ENCODE measurements around the gene CDHR3. TPM values are rescaled to one million over a fixed set of nuclear protein-coding genes. Genes with fewer than 3 reads are reported as not detected.
"Not testable (repeated sequence)": the region's sequence is repeated elsewhere in the genome, so short reads cannot be mapped to it uniquely, and the experiment has no call there.

The CDHR3 gene
- total RNA-seq, 1 donor: 14.0 TPM

- no peak overlapping the region for H3K4me3 ChIP-seq (ENCODE audit: low read depth, low read length)
- TF ChIP-seq, protein P1, sequence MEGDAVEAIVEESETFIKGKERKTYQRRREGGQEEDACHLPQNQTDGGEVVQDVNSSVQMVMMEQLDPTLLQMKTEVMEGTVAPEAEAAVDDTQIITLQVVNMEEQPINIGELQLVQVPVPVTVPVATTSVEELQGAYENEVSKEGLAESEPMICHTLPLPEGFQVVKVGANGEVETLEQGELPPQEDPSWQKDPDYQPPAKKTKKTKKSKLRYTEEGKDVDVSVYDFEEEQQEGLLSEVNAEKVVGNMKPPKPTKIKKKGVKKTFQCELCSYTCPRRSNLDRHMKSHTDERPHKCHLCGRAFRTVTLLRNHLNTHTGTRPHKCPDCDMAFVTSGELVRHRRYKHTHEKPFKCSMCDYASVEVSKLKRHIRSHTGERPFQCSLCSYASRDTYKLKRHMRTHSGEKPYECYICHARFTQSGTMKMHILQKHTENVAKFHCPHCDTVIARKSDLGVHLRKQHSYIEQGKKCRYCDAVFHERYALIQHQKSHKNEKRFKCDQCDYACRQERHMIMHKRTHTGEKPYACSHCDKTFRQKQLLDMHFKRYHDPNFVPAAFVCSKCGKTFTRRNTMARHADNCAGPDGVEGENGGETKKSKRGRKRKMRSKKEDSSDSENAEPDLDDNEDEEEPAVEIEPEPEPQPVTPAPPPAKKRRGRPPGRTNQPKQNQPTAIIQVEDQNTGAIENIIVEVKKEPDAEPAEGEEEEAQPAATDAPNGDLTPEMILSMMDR (IDR thresholded peaks at IDR 0.05; ENCODE audit: insufficient read depth, low read length): no peak
- no peak for DNase-seq (ENCODE audit: low read depth)
Observed at GRCh38 chr7:105976868-105977267, 13.8 kb downstream of the CDHR3 start.

DNA sequence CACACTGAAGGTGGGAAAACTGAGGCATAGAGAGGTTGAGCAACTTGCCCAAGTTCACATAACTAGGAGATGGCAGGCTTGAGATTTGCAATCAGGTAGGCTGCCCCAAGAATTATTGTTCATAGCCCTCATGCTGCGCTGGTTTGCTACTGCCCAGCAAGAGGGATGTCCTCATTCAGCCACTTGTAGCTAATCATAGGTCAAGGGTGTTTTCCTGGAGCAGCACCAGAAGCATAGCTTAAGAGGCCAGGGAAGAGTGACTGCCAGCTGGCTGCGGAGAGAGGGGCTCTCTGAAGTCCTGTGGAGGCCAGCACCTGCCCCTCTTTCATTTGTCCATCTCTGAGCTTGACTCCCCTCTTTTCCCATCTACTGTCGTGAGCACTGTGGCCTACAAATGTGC lies 15.0 kb downstream of the CDHR3 start:
- DNase-seq (ENCODE audit: low read depth): no peak
- TF ChIP-seq, protein P1 (IDR thresholded peaks at IDR 0.05; ENCODE audit: insufficient read depth, low read length): no peak

DNA sequence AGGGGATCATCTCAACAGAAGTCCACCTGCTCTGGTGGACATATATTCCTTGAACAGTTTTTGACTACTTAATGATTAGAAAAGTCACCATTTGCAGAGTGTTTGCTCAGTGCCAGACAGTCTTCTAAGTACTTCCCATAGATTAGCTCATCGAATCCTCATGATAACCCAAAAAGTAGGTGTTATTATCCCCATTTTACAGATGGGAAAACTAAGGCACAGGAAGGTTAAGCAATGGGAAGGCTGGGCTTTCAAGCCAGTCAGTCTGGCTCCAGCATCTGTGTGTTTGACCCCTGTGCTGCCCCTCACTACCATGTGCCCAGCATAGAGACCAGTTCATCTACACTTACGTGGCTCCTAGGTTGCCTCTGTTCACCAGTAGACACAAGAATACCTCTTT lies 15.9 kb downstream of the CDHR3 start:
- DNase-seq (ENCODE audit: low read depth): no peak
- TF ChIP-seq, protein P1 (IDR thresholded peaks at IDR 0.05; ENCODE audit: insufficient read depth, low read length): no peak
- H3K4me3 ChIP-seq (ENCODE audit: low read depth, low read length): no peak overlapping the region

More for the DNA sequence above, 15.0 kb downstream of the CDHR3 start:
- no peak overlapping the region for H3K4me3 ChIP-seq (ENCODE audit: low read depth, low read length)

- TF ChIP-seq, protein P1 (IDR thresholded peaks at IDR 0.05; ENCODE audit: insufficient read depth, low read length): no peak
- no peak for DNase-seq (ENCODE audit: low read depth)
- H3K4me3 ChIP-seq (ENCODE audit: low read depth, low read length): no peak overlapping the region
Observed at GRCh38 chr7:105979405-105979804, 16.3 kb downstream of the CDHR3 start.

DNA sequence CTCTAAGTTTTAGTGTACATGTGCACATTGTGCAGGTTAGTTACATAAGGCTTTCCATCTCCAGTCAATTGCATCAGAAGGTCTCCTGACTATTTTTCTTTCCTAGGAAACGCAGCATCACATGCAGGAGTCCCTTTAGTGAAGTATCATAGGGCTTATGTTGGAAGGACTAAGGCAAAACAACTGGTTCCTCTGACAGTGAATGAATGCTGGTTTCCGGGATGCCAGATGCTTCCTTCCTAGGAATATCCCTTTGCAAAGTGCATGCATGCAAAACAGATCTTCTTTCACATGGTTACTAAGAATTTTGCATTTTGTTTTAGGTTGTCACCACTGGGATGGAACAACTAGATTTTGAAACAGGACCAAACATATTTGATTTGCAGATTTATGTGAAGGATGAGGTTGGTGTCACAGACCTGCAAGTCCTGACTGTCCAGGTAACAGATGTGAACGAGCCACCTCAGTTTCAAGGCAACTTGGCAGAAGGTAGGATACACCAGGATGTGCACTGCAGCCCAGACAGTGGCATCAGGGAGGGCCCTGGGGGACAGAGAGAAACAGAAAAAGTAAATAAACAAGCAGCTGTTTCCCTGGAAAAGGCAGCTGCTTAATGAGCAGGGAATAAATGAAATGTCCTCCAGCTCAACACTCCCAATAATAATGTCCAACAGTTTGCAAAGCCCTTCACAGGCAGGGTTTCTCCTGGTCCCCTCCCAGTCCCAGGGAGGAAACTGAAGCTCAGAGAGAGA lies 17.8 kb downstream of the CDHR3 start:
- H3K4me3 ChIP-seq (ENCODE audit: low read depth, low read length): no peak overlapping the region
- DNase-seq (ENCODE audit: low read depth): no peak
- TF ChIP-seq, protein P1 (IDR thresholded peaks at IDR 0.05; ENCODE audit: insufficient read depth, low read length): no peak

GRCh38 chr7:105982388-105982787 lies 19.3 kb downstream of the CDHR3 start:
- no peak overlapping the region for H3K4me3 ChIP-seq (ENCODE audit: low read depth, low read length)
- TF ChIP-seq, protein P1 (IDR thresholded peaks at IDR 0.05; ENCODE audit: insufficient read depth, low read length): no peak
- DNase-seq (ENCODE audit: low read depth): no peak

DNA sequence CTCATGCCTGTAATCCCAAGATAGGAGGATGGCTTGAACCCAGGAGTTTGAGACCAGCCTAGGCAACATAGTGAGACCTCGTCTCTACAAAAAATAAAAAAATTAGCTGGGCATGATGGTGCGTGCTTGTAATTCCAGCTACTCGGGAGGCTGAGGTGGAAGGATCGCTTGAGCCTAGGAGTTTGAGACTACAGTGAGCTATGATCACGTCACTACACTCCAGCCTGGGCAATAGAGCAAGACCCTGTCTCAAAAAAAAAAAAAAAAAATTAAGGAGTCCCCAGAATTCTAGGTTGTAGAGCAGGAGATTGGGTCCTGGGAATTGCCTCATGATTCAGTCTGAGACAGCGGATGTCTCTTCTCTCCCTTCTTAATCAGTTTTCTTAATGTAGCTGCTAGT lies 21.7 kb downstream of the CDHR3 start:
- DNase-seq (ENCODE audit: low read depth): not testable (repeated sequence)

More for the DNA sequence above, 21.7 kb downstream of the CDHR3 start:
- not testable (repeated sequence) for H3K4me3 ChIP-seq (ENCODE audit: low read depth, low read length)
